HEK293T (cell line): Measurements from ENCODE around the gene BTBD10.

Experiments
- ELF4 ChIP-seq: fragments of 450-650 bp; IDR thresholded peaks from 2 replicates; pipeline ENCODE4 v1.6.1; 2017; ENCODE audit warnings: antibody characterized with exemption
- FOXM1 ChIP-seq: fragments of 450-650 bp; IDR thresholded peaks from 2 replicates; pipeline ENCODE4 v1.6.1; 2017; ENCODE audit warnings: mild to moderate bottlenecking, borderline replicate concordance
- SP1 ChIP-seq: fragments of 450-650 bp; IDR thresholded peaks from 2 replicates; pipeline ENCODE4 v1.6.1; 2017
- ZNF384 ChIP-seq: fragments of 450-650 bp; IDR thresholded peaks from 2 replicates; pipeline ENCODE4 v1.6.1; 2016

DNA sequence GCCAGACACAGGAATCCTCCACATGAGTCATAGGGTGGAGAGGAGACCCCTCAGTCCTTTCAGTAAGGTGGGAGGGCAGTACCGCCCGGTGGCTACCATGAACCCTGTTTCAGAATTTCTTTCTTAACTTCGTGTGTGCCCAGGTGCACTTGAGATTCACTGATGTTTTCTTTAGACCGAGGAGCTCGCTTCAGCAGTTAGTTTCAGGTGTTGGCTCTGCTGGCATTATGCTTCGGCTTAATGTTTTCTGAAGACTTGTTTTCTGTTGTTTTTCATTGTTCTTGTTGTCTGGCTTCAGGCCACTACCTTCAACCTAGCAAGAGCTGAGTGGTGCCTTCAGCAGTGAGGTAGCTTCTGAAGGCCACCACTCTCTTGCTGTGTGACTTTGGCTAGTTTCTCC lies 114.0 kb downstream of the BTBD10 start:
- TF ChIP-seq FOXM1 (no peak), ZNF384 (no peak), ELF4 (no peak), SP1 (no peak)
